ENCODE results near the gene CYTIP. TPM values are rescaled to one million over a fixed set of nuclear protein-coding genes. Genes with fewer than 3 reads are reported as not detected.

CYTIP gene
- polyA plus RNA-seq, 5 donors: 1.4 to 2.6 (median 1.7) TPM

DNA sequence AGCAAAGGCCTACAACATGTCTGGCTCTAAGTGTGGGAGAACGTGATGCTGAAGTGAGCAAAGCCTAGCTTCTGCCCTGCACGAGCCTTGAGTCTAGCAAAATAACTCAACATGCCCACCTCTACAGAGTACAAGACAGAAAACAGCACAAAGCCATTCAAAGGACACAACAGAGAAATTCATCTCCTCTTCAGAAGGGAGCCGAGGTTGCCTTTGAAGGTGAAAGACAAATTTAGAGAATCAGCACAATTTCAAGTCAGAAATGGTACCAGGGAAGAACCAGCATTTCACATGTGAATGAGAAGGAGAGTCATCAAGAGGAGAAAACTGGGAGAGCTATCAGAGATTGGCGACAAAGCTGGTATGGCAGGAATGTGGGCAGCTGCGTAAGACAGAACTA, 21.7 kb upstream of the CYTIP start:
- no peak for DNase-seq

DNA sequence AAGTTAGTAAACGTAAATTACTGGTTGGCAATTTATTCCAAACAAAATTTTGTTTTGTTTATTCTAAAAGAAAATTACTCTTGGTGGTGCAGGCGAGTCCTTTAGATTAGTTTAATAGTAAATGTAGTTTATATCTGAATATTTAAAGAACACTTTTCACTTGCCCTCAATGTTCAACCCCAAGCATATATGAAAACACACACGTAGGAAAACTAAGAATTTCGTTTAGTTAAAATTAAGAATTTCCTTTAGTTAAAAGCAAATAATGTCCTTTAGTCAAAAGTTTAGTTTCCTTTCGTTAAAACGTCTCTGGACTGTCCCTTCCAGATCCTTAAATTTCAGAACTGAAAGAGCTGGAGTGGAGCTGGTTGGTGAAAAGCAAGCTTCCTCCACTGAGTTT, 19.1 kb upstream of the CYTIP start:
- no peak for DNase-seq

DNA sequence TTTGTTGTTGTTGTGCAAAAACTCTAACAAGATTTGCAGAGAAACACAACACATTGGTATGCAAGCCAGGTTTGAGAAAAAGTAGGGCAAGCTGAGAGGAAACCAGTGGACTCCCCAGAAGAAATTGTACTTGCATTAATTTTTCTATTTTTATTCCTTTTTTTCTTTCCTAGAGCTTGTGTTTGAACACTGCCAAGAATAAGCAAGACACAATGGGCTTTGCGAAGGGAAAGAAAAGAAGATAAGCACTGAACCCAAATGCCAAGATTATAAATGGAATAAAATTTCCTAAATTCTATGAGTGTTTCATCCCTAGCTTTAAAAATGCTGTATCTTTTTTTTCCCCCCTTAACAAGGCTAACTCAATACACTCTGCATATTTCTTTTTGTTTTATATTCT, 17.0 kb upstream of the CYTIP start:
- no peak for DNase-seq

DNA sequence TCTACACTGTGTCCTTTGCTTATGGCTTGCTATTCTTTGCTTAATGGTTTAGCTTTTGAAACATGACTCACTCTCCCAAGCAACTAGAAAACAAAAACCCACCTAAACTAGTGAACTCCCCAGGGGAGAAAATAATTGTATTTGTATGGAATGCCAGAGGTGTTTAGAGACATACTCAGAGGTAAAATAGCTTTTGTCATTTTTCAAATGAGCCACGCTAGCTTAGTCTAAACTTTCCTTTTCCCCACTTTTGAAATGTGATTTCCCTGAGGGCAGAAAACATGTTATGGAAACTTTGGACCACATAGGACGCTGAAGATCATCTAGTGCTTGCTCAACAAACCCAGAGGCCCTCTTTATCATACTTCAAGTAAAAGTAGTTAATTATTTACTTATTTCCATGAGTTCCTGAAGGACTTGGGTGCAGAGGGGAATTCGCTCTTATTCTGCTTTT, 16.5 kb upstream of the CYTIP start:
- DNase-seq: peak in 1 of 2 donors; percentile 16

DNA sequence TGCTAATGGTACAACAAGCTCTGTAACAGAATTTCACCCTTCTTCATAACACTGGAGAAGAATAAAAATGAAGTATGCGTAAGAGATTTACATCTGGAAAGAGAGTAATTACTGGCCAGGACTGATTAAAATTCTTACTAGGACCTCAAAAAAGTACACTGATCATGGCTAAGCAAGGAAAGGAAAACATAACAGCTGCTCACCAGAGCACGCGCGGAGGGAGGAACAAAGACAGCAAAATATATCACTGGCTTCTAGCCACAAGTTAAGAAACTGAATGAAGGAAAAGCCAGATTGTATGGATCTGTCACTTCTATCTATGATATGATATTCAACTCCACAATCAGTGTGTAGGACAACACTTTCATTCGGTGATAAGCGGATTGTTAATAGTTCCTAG, 15.6 kb upstream of the CYTIP start:
- peak; percentile 37 to 39 for DNase-seq

DNA sequence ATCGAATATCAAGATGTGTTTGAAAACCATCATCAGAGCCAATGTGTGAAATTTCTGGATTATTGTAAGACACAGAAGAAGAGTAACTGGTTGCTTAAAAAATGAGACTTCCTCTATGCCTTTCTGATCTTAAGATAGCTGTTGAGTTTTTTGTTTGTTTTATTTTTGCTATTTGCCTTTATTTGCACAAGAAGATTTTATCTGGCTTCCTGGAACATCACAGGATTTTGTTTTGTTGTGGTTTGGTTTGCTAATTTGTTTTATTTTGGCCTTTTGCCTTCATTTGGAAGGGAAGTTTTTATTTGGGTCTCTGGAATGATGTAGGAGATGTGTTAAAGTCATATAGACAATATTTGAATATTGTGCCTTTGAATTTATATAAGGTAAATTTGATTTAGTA, 3.9 kb upstream of the CYTIP start:
- no peak for DNase-seq

DNA sequence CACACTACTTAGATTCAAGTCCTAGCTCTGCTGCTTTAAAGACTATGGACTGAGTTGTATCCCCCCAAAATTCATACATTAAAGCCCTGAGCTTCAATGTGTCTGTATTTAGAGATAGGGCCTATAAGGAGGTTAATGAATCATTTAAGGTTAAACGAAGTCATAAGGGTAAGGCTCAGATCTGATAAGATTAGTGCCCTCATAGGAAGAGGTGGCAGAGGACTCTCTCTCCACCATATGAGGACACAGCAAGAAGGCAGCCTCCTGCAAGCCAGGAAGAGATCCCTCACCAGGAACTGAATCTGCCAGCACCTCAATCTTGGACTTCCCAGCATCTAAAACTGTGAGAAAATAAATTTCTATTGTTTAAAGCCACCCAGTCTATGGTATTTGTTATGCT, 3.1 kb upstream of the CYTIP start:
- DNase-seq: no peak

DNA sequence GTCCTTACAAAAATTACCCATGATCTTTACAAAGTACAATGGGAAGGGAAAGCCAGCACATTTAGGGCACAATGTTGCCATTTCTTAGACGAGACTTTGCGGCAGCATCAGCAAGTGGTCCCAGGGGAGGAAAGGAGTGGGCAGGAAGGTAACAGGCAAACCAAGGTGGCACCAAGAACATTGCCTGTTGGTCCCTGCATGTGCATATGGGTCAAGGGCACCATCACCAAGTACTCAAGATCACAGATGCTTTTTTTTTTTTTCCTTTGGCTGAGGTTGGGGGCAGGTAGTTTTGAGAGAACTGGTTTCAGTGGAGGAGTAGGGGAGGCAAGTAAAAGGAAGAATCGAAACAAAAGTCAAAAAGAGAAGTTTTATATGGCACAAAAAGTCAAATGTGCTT, 752 bp upstream of the CYTIP start:
- DNase-seq: no peak

DNA sequence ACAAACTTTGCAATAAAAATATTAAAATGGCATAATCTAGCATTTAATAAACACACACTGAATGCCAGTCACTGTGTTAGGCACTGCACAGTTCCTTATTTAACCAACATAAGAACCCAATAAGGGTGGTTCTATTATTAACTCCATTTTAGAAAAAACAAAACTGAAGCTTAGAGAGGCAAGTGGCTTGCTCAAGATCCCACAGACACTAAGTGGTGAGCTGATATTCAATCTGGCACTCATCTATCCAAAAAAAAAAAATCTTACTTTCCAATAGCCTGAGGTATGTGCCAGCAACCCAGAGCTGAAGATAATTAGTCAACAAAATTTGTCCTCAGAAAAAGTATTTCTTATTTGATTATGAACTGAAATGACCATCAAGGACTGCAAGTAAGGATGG, 799 bp downstream of the CYTIP start:
- no peak for DNase-seq

DNA sequence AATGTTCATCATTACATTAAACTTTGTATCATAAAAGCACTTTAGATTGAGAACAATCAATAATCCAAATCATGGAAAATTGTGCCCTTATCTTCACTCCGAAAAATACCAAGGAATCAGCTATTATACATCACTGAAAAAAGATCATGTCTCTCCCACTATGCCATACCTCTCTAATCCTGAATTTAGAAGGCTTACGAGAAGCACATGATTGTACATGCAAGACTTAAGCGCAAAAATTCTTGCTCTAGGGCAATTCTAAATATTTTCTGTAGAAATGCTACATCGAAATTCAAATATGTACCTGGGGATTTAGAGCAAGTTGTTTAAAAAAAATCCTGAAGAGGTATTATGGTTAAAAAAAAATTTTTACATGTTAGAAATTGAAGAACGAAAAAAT, 1.3 kb downstream of the CYTIP start:
- DNase-seq: no peak

DNA sequence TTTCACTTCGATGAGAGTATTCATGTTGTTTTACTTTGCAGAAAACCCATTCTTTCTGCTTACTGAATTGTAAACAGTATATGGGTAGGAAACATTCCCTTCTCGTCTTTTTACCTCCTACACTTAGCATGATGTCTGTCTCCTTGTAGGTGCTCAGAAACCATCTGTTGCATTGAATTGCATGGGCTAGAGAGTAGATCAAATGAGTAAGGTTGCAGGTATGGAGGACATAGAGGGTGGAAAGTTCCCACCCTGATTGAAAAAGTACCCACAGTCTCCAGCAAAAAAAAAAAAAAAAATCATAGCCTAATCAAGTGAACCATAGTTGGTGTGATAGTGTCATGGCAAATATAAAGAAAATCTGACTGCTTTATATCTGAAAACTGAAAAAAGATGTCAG, 1.7 kb downstream of the CYTIP start:
- no peak for DNase-seq

DNA sequence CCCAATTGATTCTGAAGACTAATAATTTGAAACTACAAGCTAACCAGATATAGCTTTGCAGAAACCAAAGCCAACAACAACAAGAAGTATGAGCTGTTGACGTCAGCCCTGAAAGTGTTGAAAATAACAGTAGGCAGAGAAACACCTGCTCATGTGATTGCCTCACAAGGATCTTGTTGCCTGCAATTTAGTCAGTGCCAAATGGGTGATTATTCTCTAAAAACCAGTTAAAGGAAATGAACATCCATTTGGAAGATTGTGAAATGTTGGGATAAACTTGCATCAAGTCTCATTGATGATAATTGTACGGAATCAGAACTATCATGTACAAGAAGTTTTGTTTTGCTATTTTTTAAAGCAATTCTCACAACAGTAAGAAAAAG, 2.8 kb downstream of the CYTIP start:
- no peak for DNase-seq

DNA sequence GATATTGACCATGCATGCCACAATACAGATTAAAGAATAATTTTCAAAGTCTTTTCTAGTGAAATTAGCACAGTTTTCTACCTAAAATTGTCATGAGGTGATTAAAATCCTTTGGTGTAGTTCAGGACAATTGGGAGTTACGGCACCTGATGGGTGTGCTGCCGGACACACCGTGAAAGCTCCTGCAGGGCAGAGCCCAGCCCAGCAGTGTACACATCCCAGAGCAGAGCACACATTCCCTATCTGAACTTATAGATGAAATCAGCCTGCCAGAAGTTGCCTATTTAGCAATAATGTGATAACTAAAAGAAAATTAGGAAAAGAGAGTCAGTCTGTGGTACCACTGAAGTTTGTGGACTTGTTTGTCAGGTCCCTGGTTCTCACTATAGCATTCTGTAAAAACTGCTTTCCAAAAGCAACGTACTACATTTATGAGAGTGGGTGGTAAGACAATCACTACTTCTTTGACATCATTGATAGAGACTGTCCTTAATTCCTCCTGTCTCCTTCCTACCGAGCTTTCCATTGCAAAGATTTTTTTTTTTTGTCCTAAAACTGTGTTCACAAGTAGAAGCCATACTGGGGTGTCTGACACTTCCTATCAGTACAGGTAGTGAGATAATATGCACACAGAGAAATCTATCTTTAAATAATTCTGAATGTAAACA, 3.4 kb downstream of the CYTIP start:
- DNase-seq: no peak

DNA sequence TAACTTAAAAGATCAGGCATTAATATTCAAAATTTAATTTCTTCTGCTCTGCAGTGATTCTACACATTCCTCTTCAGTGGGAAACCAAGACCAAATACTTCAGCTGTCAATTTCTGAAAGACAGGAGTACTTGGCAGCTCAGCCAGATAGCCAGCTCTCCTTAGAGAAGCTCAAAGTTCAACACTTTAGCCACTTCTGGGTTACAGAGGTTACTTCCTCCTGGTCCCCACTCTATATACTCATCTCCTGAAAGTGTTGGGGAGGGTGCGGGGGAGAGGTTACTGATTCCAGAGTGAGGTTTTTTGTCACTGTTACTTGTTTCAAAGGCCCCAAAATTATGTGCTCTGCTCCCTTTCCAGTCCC, 4.1 kb downstream of the CYTIP start:
- no peak for DNase-seq

DNA sequence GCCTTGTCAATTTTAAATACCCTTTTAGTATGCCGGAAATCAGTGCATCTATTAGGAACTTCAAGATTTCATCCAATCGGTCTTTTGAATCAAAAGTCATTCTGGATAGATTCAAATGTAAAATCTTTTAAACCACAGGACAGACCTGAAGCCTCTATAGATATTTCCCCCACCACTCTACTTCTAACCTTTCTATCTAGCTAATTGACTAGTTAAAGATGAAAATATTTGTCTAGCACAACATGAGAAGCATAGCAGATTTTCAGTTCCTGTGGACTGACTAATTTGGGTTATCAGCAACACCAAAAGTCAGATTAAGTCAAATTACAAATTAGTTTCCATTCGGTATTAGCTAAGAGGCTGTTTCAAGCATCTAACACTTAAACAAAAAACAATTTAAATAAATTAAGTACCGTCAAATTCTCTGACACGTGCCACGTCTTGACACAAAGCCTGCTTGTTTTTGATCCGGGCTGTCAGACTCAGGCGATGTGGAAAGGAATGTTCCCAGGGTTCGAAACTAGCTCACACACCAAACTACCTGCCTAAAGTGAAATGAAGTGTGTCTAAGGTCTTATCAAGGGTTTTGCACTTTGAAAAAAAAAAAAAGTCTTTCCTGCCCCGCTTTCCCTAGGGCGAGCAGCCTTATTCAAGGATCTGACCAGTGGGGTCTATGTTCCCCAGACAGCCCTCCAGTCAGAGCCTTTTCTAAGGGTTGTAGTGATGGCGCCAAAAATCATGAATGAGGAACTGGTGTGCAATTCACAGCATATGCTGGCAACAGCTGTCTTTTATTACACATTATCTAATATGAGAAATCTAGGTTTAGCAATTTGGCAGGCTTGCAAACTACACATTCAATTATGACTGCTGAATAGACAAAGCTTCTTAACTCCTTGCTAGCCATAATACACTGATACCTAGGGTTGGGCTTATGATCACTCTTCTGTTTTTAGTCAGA, 4.7 kb downstream of the CYTIP start:
- DNase-seq: peak in 1 of 2 donors; percentile 50

DNA sequence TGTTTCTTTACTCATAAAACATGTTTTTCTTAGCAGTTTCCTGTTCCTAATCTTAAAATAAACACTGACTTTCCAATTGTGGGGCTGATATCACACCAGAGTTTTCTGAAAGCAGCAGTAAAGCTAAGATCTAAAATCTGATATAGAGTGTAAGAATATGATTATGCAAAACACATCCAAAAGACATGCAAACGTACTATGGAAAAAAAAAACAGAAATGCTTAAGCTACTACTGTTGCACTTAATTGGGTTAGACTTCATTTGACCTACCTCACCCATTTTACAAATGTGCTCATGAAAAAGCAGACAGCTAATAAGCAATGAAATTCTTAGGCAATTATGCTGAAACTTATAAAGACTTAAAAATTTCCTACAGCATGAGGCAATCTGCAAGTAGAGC, 10.5 kb downstream of the CYTIP start:
- DNase-seq: no peak

DNA sequence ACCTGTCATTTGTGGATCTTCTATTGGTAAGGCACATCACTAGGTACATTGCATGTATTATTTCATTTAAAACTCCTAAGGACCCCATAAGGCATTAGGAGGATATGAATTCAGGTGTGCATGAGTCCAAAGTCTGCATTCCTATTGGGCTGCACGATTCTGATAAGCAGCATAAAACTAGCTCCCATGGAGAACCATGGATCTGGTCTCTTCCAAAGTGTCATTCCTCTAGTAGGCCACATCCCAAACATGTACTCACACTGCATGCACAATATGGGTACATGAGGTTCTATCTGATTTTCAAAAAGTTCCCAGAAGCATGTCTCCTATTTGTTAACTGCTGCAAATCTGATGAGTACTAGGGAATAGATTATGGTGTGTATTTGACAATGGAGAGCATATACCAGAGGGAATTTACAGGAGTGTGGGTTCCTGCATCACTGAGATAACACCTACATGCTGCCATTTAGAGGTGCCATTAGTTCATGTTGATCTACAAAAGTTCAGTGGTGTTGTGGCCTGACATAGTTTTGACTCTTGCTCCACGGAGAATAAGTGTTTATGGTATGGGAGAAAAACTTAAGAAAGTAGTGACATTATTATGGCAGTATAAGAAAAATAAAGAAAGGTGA, 11.3 kb downstream of the CYTIP start:
- no peak for DNase-seq

DNA sequence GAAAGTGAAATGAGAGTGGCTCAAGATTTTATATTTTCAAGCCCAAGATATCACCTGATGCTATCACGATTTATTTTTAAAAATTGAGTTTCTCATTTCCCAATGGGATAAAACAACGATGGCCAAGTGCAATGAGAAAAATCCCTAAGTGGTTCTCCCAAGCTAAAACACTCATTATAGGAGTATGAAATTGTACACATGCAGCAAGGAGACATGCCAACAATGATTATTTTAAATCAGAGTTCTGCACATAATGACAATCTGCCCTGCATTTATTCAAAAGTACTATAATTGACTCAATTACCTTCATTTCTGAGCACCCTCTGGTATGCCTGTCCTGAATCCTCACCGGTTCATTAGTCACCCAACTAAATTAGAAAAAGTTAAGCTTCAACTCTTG, 12.7 kb downstream of the CYTIP start:
- DNase-seq: no peak

DNA sequence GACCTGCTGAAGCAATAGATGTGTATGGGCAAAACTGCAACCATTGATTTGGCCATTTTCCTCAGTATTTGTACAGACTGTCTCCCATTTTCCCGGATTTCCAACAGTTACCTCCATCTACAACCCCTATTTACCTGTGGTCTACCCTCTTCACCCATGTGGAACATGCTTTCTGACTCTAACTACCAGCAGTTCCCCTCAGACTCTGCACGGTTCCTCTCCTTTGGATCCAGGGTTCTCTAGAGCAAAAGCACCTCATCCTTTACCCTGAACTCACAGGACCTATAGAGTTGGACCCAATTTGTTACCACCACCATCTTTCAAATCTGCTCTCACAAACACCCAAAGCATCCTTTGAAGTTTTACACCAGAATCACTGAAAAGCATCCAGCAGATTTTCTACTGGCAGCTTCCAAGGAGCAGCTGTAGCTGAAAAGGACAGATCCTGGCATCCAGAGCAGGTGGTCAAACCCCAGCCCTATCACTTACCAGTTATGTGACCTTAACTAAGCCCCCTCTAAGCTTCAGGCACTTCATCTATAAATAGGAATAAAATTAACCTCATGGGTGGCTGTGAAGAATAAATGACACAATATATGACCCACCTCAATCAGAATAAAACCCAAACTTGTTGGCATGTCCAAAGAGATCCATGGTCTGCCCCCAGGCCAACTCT, 15.3 kb downstream of the CYTIP start:
- DNase-seq: no peak

DNA sequence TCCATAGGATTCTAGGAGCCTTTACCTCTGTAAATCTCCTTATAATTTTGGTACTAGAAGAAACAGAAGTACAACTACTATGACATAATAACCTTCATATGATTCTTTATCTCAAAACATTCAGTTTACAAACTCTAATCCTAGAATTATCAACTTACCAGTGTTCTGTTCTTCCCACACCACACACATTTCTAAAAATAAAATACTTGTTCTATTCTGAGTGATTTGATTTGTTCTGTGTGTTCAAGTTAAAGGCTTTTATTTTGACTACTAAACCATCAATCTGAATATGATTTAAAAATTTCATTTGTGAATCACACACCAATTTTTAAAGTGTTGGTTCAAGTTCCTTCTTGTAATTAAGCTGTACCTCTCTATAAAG, 16.0 kb downstream of the CYTIP start:
- DNase-seq: no peak

DNA sequence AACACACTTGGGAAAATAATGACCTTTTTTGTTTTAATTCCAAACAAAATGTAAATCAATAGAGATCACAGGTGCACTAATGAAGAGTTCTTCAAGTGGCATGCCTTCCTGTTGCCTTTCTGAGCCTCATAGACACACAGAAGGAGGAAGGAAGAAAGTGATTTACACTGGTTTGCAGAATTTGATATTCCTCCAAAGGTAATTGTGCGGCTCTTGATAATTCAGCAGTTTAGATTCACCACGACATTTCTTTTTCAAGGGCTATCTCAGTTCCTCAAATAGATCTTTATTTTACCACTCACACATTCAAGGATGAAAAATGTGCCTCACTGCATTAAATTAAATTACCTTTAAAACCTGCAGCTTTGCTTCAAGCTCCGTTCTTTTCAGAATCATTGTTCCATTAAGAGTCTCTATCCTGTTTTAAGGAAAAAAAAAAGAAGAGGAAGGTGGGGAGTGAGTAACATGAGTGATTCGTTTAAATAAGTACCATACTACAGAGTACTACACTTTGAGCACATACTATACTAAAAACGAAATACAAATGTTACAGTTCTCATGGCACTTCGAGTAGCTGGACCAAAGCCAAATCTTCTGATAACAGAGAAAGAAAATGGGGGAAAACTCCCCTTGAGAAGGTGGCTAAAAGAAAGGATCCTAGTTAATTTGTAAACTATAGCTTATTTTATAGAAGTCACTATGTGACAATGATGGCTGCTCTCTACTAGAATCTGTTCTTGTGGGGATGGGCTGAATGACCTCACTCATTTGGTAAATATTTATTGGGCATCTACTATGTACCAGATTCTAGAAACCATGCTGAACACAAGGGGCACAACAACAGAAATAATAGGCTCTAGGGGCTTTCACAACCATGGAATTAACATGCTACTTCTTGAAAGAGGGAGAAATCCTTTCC, 16.6 kb downstream of the CYTIP start:
- no peak for DNase-seq
